PC-3 (cell line): ENCODE data around the gene UGT1A7. TPM values are rescaled to one million over a fixed set of nuclear protein-coding genes. Genes with fewer than 3 reads are reported as not detected.

ENCODE experiments used
- ATAC-seq: fragments of 200-7000 bp; cut with Tn5 transposase; 2 replicates; pipeline ENCODE4 v1.9.1; 2020; ENCODE audit warnings: mild to moderate bottlenecking, moderate library complexity
- BruUV-seq: library from RNA; stranded (reverse); fragments of 400-500 nt; replicated peaks from 2 replicates; lab custom pipeline; 2021; lab: Mats Ljungman, UMichigan
- CTCF ChIA-PET: fragments of 300-600 bp; sonication (Branson Sonifier 250); formaldehyde crosslinking; loops from one replicate; lab custom pipeline; 2022; ENCODE audit warnings: antibody characterized with exemption; lab: Charles Lee
- POLR2A ChIA-PET: fragments of 300-600 bp; sonication (Branson Sonifier 250); formaldehyde crosslinking; loops from one replicate; lab custom pipeline; 2022; ENCODE audit warnings: antibody characterized with exemption; ENCODE audit not compliant: unreplicated experiment; lab: Charles Lee
- DNase-seq: peaks from one replicate; pipeline ENCODE4 v3.0.0-alpha.2; 2015
- H2AFZ ChIP-seq: fragments of 300-600 bp; sonication (generic); 2 replicates; pipeline ENCODE4 v1.6.0; 2016; ENCODE audit warnings: antibody characterized with exemption, low read length
- H3F3A ChIP-seq: fragments of 300-600 bp; sonication (generic); one replicate; pipeline ENCODE4 v1.6.0; 2017; ENCODE audit warnings: antibody characterized with exemption, low read length, control low read depth, mild to moderate bottlenecking; ENCODE audit not compliant: unreplicated experiment
- H3K27ac ChIP-seq: fragments of 300-600 bp; sonication (generic); 2 replicates; pipeline ENCODE4 v1.5.1; 2016; ENCODE audit warnings: mild to moderate bottlenecking, low read length
- H3K27me3 ChIP-seq: fragments of 300-600 bp; sonication (generic); 2 replicates; pipeline ENCODE4 v1.6.1; 2016; ENCODE audit warnings: low read length, mixed read lengths
- H3K36me3 ChIP-seq: fragments of 300-600 bp; sonication (generic); 2 replicates; pipeline ENCODE4 v1.6.1; 2016; ENCODE audit warnings: low read depth, mixed run types, low read length, mixed read lengths
- H3K4me1 ChIP-seq: fragments of 300-600 bp; sonication (generic); 2 replicates; pipeline ENCODE4 v1.5.1; 2016; ENCODE audit warnings: low read length; ENCODE audit not compliant: insufficient read depth
- H3K4me2 ChIP-seq: fragments of 300-600 bp; sonication (generic); 2 replicates; pipeline ENCODE4 v1.6.0; 2016; ENCODE audit warnings: low read length
- H3K4me3 ChIP-seq: fragments of 300-600 bp; sonication (generic); 2 replicates; pipeline ENCODE4 v1.5.1; 2016; ENCODE audit warnings: mild to moderate bottlenecking, low read length, mixed read lengths
- H3K79me2 ChIP-seq: fragments of 300-600 bp; sonication (generic); 2 replicates; pipeline ENCODE4 v1.6.1; 2017; ENCODE audit warnings: low read length, mixed read lengths
- H3K9ac ChIP-seq: fragments of 300-600 bp; sonication (generic); 2 replicates; pipeline ENCODE4 v1.6.0; 2016; ENCODE audit warnings: mild to moderate bottlenecking, low read length
- H3K9me2 ChIP-seq: fragments of 300-600 bp; sonication (generic); replicated peaks from 2 replicates; pipeline ENCODE4 v1.6.1; 2016; ENCODE audit warnings: mixed run types, low read length, mixed read lengths
- H3K9me3 ChIP-seq: fragments of 300-600 bp; sonication (generic); 2 replicates; pipeline ENCODE4 v1.6.1; 2016; ENCODE audit warnings: low read length, mixed read lengths
- H4K20me1 ChIP-seq: fragments of 300-600 bp; sonication (generic); 2 replicates; pipeline ENCODE4 v1.6.1; 2016; ENCODE audit warnings: low read length, mixed read lengths
- CTCF ChIP-seq: fragments of 300-600 bp; sonication (generic); conservative IDR thresholded peaks from 2 replicates; pipeline ENCODE4 v1.5.1; 2017; ENCODE audit warnings: antibody characterized with exemption, low read depth, mild to moderate bottlenecking, low read length
- EZH2 ChIP-seq: fragments of 300-600 bp; sonication (generic); IDR thresholded peaks from one replicate; pipeline ENCODE4 v1.6.1; 2017; ENCODE audit warnings: antibody characterized with exemption, mild to moderate bottlenecking, low read length; ENCODE audit not compliant: unreplicated experiment
- EZH2phosphoT487 ChIP-seq: fragments of 300-600 bp; sonication (generic); IDR thresholded peaks from 2 replicates; pipeline ENCODE4 v1.6.1; 2018; ENCODE audit warnings: mild to moderate bottlenecking, antibody characterized with exemption, low read length, borderline replicate concordance
- intact Hi-C: fragments of 100-400 bp; cut with micrococcal nuclease; formaldehyde crosslinking; loops from 2 replicates; pipeline ENCODE4 v1.9.0; 2023
- total RNA-seq: library from RNA; depleted of rRNA; stranded (reverse); fragments of >200 nt; gene quantifications from 2 replicates; pipeline ENCODE4 v1.2.3, GENCODE V29; 2014

UGT1A7 gene
- total RNA-seq, 1 experiment from 2014 or later, result not detected

- ChIA-PET POLR2A (no interaction called here), CTCF (no interaction called here)
- H3K9ac ChIP-seq, result no peak overlapping the region
- no peaks in the 10 kb centered on the region for H3K9me2 ChIP-seq
- intact Hi-C loops, result no loop called here
- TF ChIP-seq EZH2phosphoT487, result no peak
- TF ChIP-seq CTCF, result no peak
- no peak for TF ChIP-seq EZH2
- no peak overlapping the region for H3K4me3 ChIP-seq
- no peaks in the 10 kb centered on the region for H3K36me3 ChIP-seq
- no peaks in the 10 kb centered on the region for H3K9me3 ChIP-seq
- DNase-seq (peak; percentile 56), ATAC-seq (peak; percentile 91)
- no peaks in the 10 kb centered on the region for H4K20me1 ChIP-seq
- no peaks in the 10 kb centered on the region for H3K79me2 ChIP-seq
- no peak overlapping the region for H3K27ac ChIP-seq
- no TSS peak for BruUV-seq
- no peak overlapping the region for H2AFZ ChIP-seq
- H3K4me2 ChIP-seq, result no peak overlapping the region
- no peaks in the 10 kb centered on the region for H3K27me3 ChIP-seq
- peaks cover 5% of the 10 kb centered on the region; the same call in 1 of the 2 replicates for H3K4me1 ChIP-seq
- no peaks in the 10 kb centered on the region for H3F3A ChIP-seq
These were observed 119.8 kb downstream of the UGT1A7 start for GRCh38 chr2:233801357-233802131.

GRCh38 chr2:233802132-233802815 lies 120.6 kb downstream of the UGT1A7 start:
- Histone ChIP-seq H3K9ac (no peak overlapping the region), H3K36me3 (no peaks in the 10 kb centered on the region), H3K79me2 (no peaks in the 10 kb centered on the region), H3K9me2 (no peaks in the 10 kb centered on the region), H3K4me3 (no peak overlapping the region), H3K27ac (no peak overlapping the region), H3K9me3 (no peaks in the 10 kb centered on the region), H3K4me2 (no peak overlapping the region), H3F3A (no peaks in the 10 kb centered on the region), H3K27me3 (no peaks in the 10 kb centered on the region), H4K20me1 (no peaks in the 10 kb centered on the region), H2AFZ (no peak overlapping the region), H3K4me1 (peaks cover 5% of the 10 kb centered on the region; the same call in 1 of the 2 replicates)
- TF ChIP-seq CTCF, result no peak
- no peak for TF ChIP-seq EZH2
- TF ChIP-seq EZH2phosphoT487, result no peak
- DNase-seq (no peak), ATAC-seq (no peak)
- POLR2A ChIA-PET, result no interaction called here
- intact Hi-C loops, result no loop called here
- no TSS peak for BruUV-seq
- CTCF ChIA-PET, result no interaction called here
